ENCODE results near the gene RFNG.

GRCh38 chr17:82043507-82043906 is 8.1 kb downstream of the RFNG start:
- TF ChIP-seq CTCF (IDR thresholded peaks at IDR 0.05; ENCODE audit: low read depth, low read length, poor library complexity, severe bottlenecking) (no peak), EZH2phosphoT487 (IDR thresholded peaks at IDR 0.05; ENCODE audit: borderline replicate concordance, low read length) (no peak)
